Panc1 (cell line): ENCODE measurements around the gene DMBT1.

ENCODE experiments used
- POLR2AphosphoS5 ChIP-seq: IDR thresholded peaks from 2 replicates; pipeline ENCODE4 v1.6.1; 2012; ENCODE audit warnings: mild to moderate bottlenecking, low read depth, low read length, moderate library complexity
- REST ChIP-seq, 2 experiments: IDR thresholded peaks; 2 replicates each; pipeline ENCODE4 v1.6.1; 2011 to 2012; ENCODE audit warnings: low read depth in 2 of 2, control low read depth in 1 of 2, low read length in 1 of 2, mild to moderate bottlenecking in 1 of 2, moderate library complexity in 1 of 2; ENCODE audit not compliant: insufficient read depth in 1 of 2
- TCF7L2 ChIP-seq: IDR thresholded peaks from 2 replicates; pipeline ENCODE4 v1.6.1; 2011; ENCODE audit warnings: mild to moderate bottlenecking, low read depth, low read length, inconsistent platforms
- TF ChIP-seq, protein P1 (sequence below): fragments of 450-650 bp; IDR thresholded peaks from 2 replicates; pipeline ENCODE4 v1.5.1; 2017; ENCODE audit warnings: mild to moderate bottlenecking

- no peak for TF ChIP-seq POLR2AphosphoS5
- TF ChIP-seq REST (IDR thresholded peaks at IDR 0.05; ENCODE audit: insufficient read depth in 1 of 2, low read depth in 2 of 2, low read length in 1 of 2) = no peak
- TF ChIP-seq, protein P1, sequence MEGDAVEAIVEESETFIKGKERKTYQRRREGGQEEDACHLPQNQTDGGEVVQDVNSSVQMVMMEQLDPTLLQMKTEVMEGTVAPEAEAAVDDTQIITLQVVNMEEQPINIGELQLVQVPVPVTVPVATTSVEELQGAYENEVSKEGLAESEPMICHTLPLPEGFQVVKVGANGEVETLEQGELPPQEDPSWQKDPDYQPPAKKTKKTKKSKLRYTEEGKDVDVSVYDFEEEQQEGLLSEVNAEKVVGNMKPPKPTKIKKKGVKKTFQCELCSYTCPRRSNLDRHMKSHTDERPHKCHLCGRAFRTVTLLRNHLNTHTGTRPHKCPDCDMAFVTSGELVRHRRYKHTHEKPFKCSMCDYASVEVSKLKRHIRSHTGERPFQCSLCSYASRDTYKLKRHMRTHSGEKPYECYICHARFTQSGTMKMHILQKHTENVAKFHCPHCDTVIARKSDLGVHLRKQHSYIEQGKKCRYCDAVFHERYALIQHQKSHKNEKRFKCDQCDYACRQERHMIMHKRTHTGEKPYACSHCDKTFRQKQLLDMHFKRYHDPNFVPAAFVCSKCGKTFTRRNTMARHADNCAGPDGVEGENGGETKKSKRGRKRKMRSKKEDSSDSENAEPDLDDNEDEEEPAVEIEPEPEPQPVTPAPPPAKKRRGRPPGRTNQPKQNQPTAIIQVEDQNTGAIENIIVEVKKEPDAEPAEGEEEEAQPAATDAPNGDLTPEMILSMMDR = no peak
- no peak for TF ChIP-seq TCF7L2
These were observed 86.2 kb downstream of the DMBT1 start for GRCh38 chr10:122646511-122647382.
